Body of pancreas (tissue), 4 donors: ENCODE measurements around the gene COX6A1.

Experiments used
- CTCF ChIP-seq, 7 experiments: fragments of 450-650 bp in 4 of 7; fragments of 200-600 bp in 3 of 7; sonication (generic) in 3 of 7; IDR thresholded peaks; one replicate each; pipeline ENCODE4 v1.5.1; 2016 to 2019; ENCODE audit warnings: antibody characterized with exemption in 7 of 7
- POLR2A ChIP-seq, 3 donors: fragments of 450-650 bp; IDR thresholded peaks; one replicate each; pipeline ENCODE4 v1.6.1; 2016; ENCODE audit warnings: antibody characterized with exemption in 3 of 3, mild to moderate bottlenecking in 2 of 3

- TF ChIP-seq POLR2A (IDR thresholded peaks at IDR 0.05) (no peak), CTCF (IDR thresholded peaks at IDR 0.05) (no peak)
These were observed 29.1 kb upstream of the COX6A1 start for GRCh38 chr12:120408771-120409170.
